Fibroblast of the aortic adventitia (primary cell): ENCODE results near the gene ZNF587. TPM values are rescaled to one million over a fixed set of nuclear protein-coding genes. Genes with fewer than 3 reads are reported as not detected.
"Not testable (repeated sequence)": the region's sequence is repeated elsewhere in the genome, so short reads cannot be mapped to it uniquely, and the experiment has no call there.

Experiments used
- DNase-seq: peaks from one replicate; pipeline ENCODE4 v3.0.0-alpha.2; 2010; ENCODE audit warnings: low read depth
- H3K4me3 ChIP-seq: 2 replicates; pipeline ENCODE4 v1.5.1; 2011; ENCODE audit warnings: low read depth, mild to moderate bottlenecking, control low read depth, low read length, moderate library complexity
- CTCF ChIP-seq: IDR thresholded peaks from 2 replicates; pipeline ENCODE4 v1.5.1; 2011; ENCODE audit warnings: mild to moderate bottlenecking, low read length, control low read depth, inconsistent platforms; ENCODE audit not compliant: insufficient read depth
- total RNA-seq: library from RNA; depleted of rRNA; stranded (reverse); fragments of >200 nt; gene quantifications from 2 replicates; pipeline ENCODE4 v1.2.3, GENCODE V29; 2012; ENCODE audit warnings: low replicate concordance

Gene ZNF587
- total RNA-seq, 1 donor, result 29.6 TPM

- DNase-seq, result peak; percentile 73
- H3K4me3 ChIP-seq, result no peak overlapping the region
- TF ChIP-seq CTCF, result no peak
These were observed 20.3 kb upstream of the ZNF587 start for GRCh38 chr19:57829316-57829715.

- DNase-seq, result peak; percentile 62
- no peak for TF ChIP-seq CTCF
- H3K4me3 ChIP-seq, result peak within 1 kb of the TSS; percentile 60
These were observed 19.5 kb upstream of the ZNF587 start, which contains the start of gene ZNF587B for GRCh38 chr19:57830071-57830602. TSS of gene ZNF587B (plus strand) at chr19:57830299. CDS start at chr19:57830529, 230 bp downstream.

- DNase-seq, result not testable (repeated sequence)
These were observed 12.7 kb upstream of the ZNF587 start for GRCh38 chr19:57836991-57837390.

GRCh38 chr19:57838622-57839191, 11.0 kb upstream of the ZNF587 start:
- H3K4me3 ChIP-seq, DNase-seq: not testable (repeated sequence)

More at GRCh38 chr19:57836991-57837390, 12.7 kb upstream of the ZNF587 start:
- H3K4me3 ChIP-seq, result not testable (repeated sequence)

- no peak for DNase-seq
- TF ChIP-seq CTCF, result no peak
- no peak overlapping the region for H3K4me3 ChIP-seq
These were observed 8.4 kb upstream of the ZNF587 start for GRCh38 chr19:57841122-57841763.

GRCh38 chr19:57847164-57847563, 2.5 kb upstream of the ZNF587 start:
- not testable (repeated sequence) for H3K4me3 ChIP-seq, DNase-seq

- H3K4me3 ChIP-seq, result peak overlapping the region; percentile 82
These were observed 445 bp upstream of the ZNF587 start for GRCh38 chr19:57849162-57849665.

GRCh38 chr19:57850553-57851017, 926 bp downstream of the ZNF587 start:
- peak overlapping the region; percentile 82 for H3K4me3 ChIP-seq
- TF ChIP-seq CTCF, result no peak
- DNase-seq, result peak; percentile 21

More at GRCh38 chr19:57849162-57849665, 445 bp upstream of the ZNF587 start:
- DNase-seq, result not testable (repeated sequence)

GRCh38 chr19:57851812-57852603, 2.3 kb downstream of the ZNF587 start:
- not testable (repeated sequence) for DNase-seq, H3K4me3 ChIP-seq

GRCh38 chr19:57854117-57854516, 4.5 kb downstream of the ZNF587 start:
- DNase-seq, H3K4me3 ChIP-seq: not testable (repeated sequence)

- not testable (repeated sequence) for H3K4me3 ChIP-seq, DNase-seq
These were observed 12.7 kb downstream of the ZNF587 start for GRCh38 chr19:57862351-57862750.
